Fibroblast of the aortic adventitia (primary cell): ENCODE data around the gene TSPAN6. TPM values are rescaled to one million over a fixed set of nuclear protein-coding genes. Genes with fewer than 3 reads are reported as not detected.

Experiments
- DNase-seq: peaks from one replicate; pipeline ENCODE4 v3.0.0-alpha.2; 2010; ENCODE audit warnings: low read depth
- H3K4me3 ChIP-seq: 2 replicates; pipeline ENCODE4 v1.5.1; 2011; ENCODE audit warnings: low read depth, mild to moderate bottlenecking, control low read depth, low read length, moderate library complexity
- total RNA-seq: library from RNA; depleted of rRNA; stranded (reverse); fragments of >200 nt; gene quantifications from 2 replicates; pipeline ENCODE4 v1.2.3, GENCODE V29; 2012; ENCODE audit warnings: low replicate concordance
- TF ChIP-seq, protein P1 (sequence below): IDR thresholded peaks from 2 replicates; pipeline ENCODE4 v1.5.1; 2011; ENCODE audit warnings: mild to moderate bottlenecking, low read length, control low read depth, inconsistent platforms; ENCODE audit not compliant: insufficient read depth

TSPAN6 gene
- total RNA-seq, 1 donor: 32.5 TPM

- no peak for DNase-seq
- TF ChIP-seq, protein P1, sequence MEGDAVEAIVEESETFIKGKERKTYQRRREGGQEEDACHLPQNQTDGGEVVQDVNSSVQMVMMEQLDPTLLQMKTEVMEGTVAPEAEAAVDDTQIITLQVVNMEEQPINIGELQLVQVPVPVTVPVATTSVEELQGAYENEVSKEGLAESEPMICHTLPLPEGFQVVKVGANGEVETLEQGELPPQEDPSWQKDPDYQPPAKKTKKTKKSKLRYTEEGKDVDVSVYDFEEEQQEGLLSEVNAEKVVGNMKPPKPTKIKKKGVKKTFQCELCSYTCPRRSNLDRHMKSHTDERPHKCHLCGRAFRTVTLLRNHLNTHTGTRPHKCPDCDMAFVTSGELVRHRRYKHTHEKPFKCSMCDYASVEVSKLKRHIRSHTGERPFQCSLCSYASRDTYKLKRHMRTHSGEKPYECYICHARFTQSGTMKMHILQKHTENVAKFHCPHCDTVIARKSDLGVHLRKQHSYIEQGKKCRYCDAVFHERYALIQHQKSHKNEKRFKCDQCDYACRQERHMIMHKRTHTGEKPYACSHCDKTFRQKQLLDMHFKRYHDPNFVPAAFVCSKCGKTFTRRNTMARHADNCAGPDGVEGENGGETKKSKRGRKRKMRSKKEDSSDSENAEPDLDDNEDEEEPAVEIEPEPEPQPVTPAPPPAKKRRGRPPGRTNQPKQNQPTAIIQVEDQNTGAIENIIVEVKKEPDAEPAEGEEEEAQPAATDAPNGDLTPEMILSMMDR: no peak
- no peak overlapping the region for H3K4me3 ChIP-seq
Measured at GRCh38 chrX:100609591-100609990, 27.0 kb downstream of the TSPAN6 start.

DNA sequence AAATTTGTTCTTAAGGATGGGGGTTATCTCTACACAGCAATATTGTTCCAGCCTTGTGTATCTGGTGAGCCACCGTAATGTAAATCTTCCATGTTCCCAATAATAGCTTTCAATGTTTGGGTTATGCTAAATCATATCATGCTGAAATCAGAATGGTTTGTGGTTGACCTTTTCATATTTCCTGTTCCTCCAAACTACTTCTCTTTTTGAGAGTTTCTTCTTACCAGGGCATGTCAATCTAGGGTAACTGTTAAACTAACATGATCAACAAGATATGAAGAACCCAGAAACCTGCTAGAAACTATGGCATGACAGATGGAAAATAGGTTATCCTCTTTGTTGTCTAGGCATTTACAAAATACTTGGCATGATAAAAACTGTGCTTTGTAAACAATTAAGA is 29.9 kb downstream of the TSPAN6 start:
- DNase-seq: no peak
- TF ChIP-seq, protein P1: no peak
- H3K4me3 ChIP-seq: no peak overlapping the region

GRCh38 chrX:100600758-100601157 is 35.8 kb downstream of the TSPAN6 start:
- TF ChIP-seq, protein P1: no peak
- DNase-seq: no peak

DNA sequence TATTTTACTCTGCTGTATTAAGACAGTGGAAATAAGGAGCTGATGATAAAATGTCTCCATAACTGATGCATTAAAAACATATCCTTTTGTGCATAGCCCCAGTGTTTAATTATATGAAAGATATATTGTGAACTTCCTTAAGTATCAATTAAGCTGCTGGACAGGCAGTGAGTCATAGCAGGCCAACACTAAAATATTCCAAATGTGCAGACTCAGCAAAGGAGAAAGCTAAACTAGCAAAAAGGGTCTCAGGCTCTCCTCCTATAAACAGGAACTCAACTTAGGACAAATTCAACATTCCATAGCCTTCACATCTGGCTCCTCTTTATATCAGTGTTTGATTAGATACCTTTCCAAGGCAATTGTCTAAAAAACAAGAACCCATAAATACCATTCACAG is 36.3 kb downstream of the TSPAN6 start:
- no peak for DNase-seq
- TF ChIP-seq, protein P1: no peak
- H3K4me3 ChIP-seq: no peak overlapping the region

More at GRCh38 chrX:100600758-100601157, 35.8 kb downstream of the TSPAN6 start:
- H3K4me3 ChIP-seq: no peak overlapping the region

- H3K4me3 ChIP-seq: no peak overlapping the region
- TF ChIP-seq, protein P1: no peak
- DNase-seq: no peak
Measured at GRCh38 chrX:100599456-100599855, 37.1 kb downstream of the TSPAN6 start.

GRCh38 chrX:100596601-100597000 is 40.0 kb downstream of the TSPAN6 start:
- no peak for DNase-seq
- TF ChIP-seq, protein P1: no peak
- H3K4me3 ChIP-seq: no peak overlapping the region

DNA sequence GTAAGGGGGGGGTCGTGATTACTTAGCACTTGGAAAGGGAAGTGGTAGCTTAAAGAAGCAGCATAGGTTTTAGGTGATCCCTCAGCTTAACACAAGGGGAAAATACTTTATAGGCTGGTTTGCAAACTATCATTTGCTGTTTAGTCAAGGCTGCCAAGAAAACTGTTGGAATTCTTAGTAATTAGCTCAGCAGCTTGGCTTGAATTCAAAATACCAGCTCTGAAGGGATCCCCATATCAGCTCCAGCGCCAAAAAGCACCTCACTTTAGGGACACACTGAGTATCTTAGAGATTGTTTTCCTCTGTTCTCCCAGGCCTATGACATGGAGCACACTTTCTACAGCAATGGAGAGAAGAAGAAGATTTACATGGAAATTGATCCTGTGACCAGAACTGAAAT is 43.0 kb downstream of the TSPAN6 start:
- TF ChIP-seq, protein P1: no peak
- H3K4me3 ChIP-seq: no peak overlapping the region
- no peak for DNase-seq
